Neuronal stem cell (in vitro differentiated cells): ENCODE results near the gene TM2D3.

Experiments used
- DNase-seq: peaks from one replicate; pipeline ENCODE4 v3.0.0-alpha.2; 2013; ENCODE audit warnings: low spot score
- H2AFZ ChIP-seq: one replicate; pipeline ENCODE4 v1.6.1; 2013; ENCODE audit warnings: mild to moderate bottlenecking, low read length, inconsistent platforms
- H2AK5ac ChIP-seq: 2 replicates; pipeline ENCODE4 v1.6.1; 2013; ENCODE audit warnings: low read depth, mild to moderate bottlenecking, inconsistent platforms, low read length, moderate library complexity, mixed read lengths
- H2BK120ac ChIP-seq: 2 replicates; pipeline ENCODE4 v1.6.1; 2013; ENCODE audit warnings: low read depth, mild to moderate bottlenecking, inconsistent platforms, low read length, moderate library complexity, mixed read lengths
- H2BK12ac ChIP-seq: one replicate; pipeline ENCODE4 v1.6.1; 2013; ENCODE audit warnings: low read length, inconsistent platforms
- H2BK15ac ChIP-seq: 2 replicates; pipeline ENCODE4 v1.6.1; 2013; ENCODE audit warnings: mild to moderate bottlenecking, low read length, inconsistent platforms, mixed read lengths
- H2BK5ac ChIP-seq: one replicate; pipeline ENCODE4 v1.6.1; 2013; ENCODE audit warnings: inconsistent platforms, mild to moderate bottlenecking, low read length, moderate library complexity
- H3K14ac ChIP-seq: one replicate; pipeline ENCODE4 v1.6.1; 2013; ENCODE audit warnings: low read length, inconsistent platforms
- H3K18ac ChIP-seq: 2 replicates; pipeline ENCODE4 v1.6.1; 2013; ENCODE audit warnings: low read length, inconsistent platforms
- H3K23ac ChIP-seq: 2 replicates; pipeline ENCODE4 v1.6.1; 2013; ENCODE audit warnings: low read depth, mild to moderate bottlenecking, mixed read lengths, low read length, inconsistent platforms; ENCODE audit not compliant: poor library complexity
- H3K27ac ChIP-seq: replicated peaks from 3 replicates; pipeline ENCODE4 v1.5.1; 2013; ENCODE audit warnings: low read length, inconsistent platforms
- H3K27me3 ChIP-seq, 3 experiments: 2 replicates each; pipeline ENCODE4 v1.6.1; 2013; ENCODE audit warnings: low read length in 3 of 3, mild to moderate bottlenecking in 2 of 3, inconsistent platforms in 1 of 3, low read depth in 1 of 3, mixed read lengths in 1 of 3, moderate library complexity in 1 of 3; ENCODE audit not compliant: control insufficient read depth in 3 of 3, insufficient read depth in 3 of 3
- H3K36me3 ChIP-seq, 2 donors: replicated peaks in 1 of 2; 2 replicates each; pipeline ENCODE4 v1.6.1; 2013; ENCODE audit warnings: low read length in 2 of 2; ENCODE audit not compliant: control insufficient read depth in 2 of 2, insufficient read depth in 2 of 2
- H3K4ac ChIP-seq: 2 replicates; pipeline ENCODE4 v1.6.1; 2013; ENCODE audit warnings: inconsistent platforms, mild to moderate bottlenecking, low read length, moderate library complexity
- H3K4me1 ChIP-seq, 2 donors: 1 replicate in 1 of 2; 2 replicates in 1 of 2; pipeline ENCODE4 v1.6.1; 2013; ENCODE audit warnings: low read length in 2 of 2, low read depth in 1 of 2; ENCODE audit not compliant: control insufficient read depth in 2 of 2, insufficient read depth in 1 of 2
- H3K4me2 ChIP-seq: one replicate; pipeline ENCODE4 v1.6.1; 2013; ENCODE audit warnings: mild to moderate bottlenecking, low read length, inconsistent platforms; ENCODE audit not compliant: insufficient read depth, poor library complexity, severe bottlenecking
- H3K4me3 ChIP-seq, 2 donors: 2 replicates each; pipeline ENCODE4 v1.5.1; 2013; ENCODE audit warnings: low read length in 2 of 2, mild to moderate bottlenecking in 2 of 2, inconsistent platforms in 1 of 2, moderate library complexity in 1 of 2
- H3K79me1 ChIP-seq: one replicate; pipeline ENCODE4 v1.6.1; 2013; ENCODE audit warnings: low read depth, mild to moderate bottlenecking, inconsistent platforms, low read length, moderate library complexity
- H3K9ac ChIP-seq: one replicate; pipeline ENCODE4 v1.6.1; 2013; ENCODE audit warnings: mild to moderate bottlenecking, low read depth, low read length, inconsistent platforms; ENCODE audit not compliant: poor library complexity
- H3K9me3 ChIP-seq, 2 donors: replicated peaks in 1 of 2; 2 replicates each; pipeline versions ENCODE3 to v1.6.1; 2013; ENCODE audit warnings: low read length in 2 of 2, mild to moderate bottlenecking in 2 of 2, inconsistent platforms in 1 of 2, low read depth in 1 of 2, mixed read lengths in 1 of 2, moderate library complexity in 1 of 2; ENCODE audit not compliant: control insufficient read depth in 2 of 2, insufficient read depth in 1 of 2
- H4K8ac ChIP-seq: one replicate; pipeline ENCODE4 v1.6.1; 2013; ENCODE audit warnings: low read depth, mild to moderate bottlenecking, inconsistent platforms, low read length, moderate library complexity
- H4K91ac ChIP-seq: one replicate; pipeline ENCODE4 v1.6.1; 2013; ENCODE audit warnings: low read length, low read depth, mild to moderate bottlenecking, inconsistent platforms; ENCODE audit not compliant: poor library complexity
- WGBS, 2 donors: extraction: QIAGEN DNeasy Blood & Tissue Kit; methylation state at CpG; one replicate each; pipeline ENCODE4 v1.1.7; 2013; ENCODE audit warnings: missing lambda C conversion rate in 2 of 2, mixed read lengths in 1 of 2; ENCODE audit not compliant: insufficient read length in 2 of 2, insufficient replicate concordance in 1 of 2; ENCODE audit errors: extremely low coverage in 2 of 2; 5-methylcytosine and 5-hydroxymethylcytosine counted together

TM2D3 gene

DNA sequence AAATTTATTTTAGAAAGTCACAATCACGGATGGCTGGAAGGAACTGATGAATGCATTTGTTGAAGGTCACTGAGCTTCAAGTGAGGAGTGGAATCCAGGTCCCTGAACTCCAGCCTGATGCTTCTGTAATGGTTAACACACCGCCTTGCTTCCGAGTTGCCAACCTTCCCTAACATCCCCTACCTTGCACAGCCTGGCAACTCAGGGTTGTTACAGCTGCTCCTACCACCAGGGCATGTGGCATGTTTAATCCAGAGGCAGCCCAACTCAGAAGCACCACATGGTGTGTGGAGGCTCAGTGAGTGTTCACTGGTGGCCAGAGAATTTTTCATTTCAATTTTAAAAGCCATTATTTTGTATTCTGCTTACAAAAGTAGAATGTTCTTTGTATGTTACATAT is 4.9 kb downstream of the TM2D3 start:
- no peaks in the 10 kb centered on the region for H3K27me3 ChIP-seq
- H3K4me3 ChIP-seq: no peak overlapping the region
- no peak overlapping the region for H2BK120ac ChIP-seq
- WGBS, 2 donors: no CpG with 5 or more reads among the region's 3 CpGs
- H3K36me3 ChIP-seq: peaks cover 28 to 84% of the 10 kb centered on the region in 2 donors
- H3K79me1 ChIP-seq: peaks cover 6% of the 10 kb centered on the region
- H4K91ac ChIP-seq: no peak overlapping the region
- no peak overlapping the region for H3K27ac ChIP-seq
- H2BK12ac ChIP-seq: no peak overlapping the region
- H2AK5ac ChIP-seq: no peak overlapping the region
- DNase-seq: no peak
- no peak overlapping the region for H3K4me2 ChIP-seq
- H2BK15ac ChIP-seq: no peak overlapping the region
- no peak overlapping the region for H2BK5ac ChIP-seq
- no peak overlapping the region for H3K18ac ChIP-seq
- H3K14ac ChIP-seq: no peak overlapping the region
- H2AFZ ChIP-seq: no peak overlapping the region
- peaks cover 2 to 8% of the 10 kb centered on the region in 2 donors for H3K4me1 ChIP-seq
- peaks cover 0 to 3% of the 10 kb centered on the region in 2 donors for H3K9me3 ChIP-seq
- no peak overlapping the region for H4K8ac ChIP-seq
- no peak overlapping the region for H3K23ac ChIP-seq
- H3K9ac ChIP-seq: peak overlapping the region; percentile 44
- H3K4ac ChIP-seq: no peak overlapping the region

DNA sequence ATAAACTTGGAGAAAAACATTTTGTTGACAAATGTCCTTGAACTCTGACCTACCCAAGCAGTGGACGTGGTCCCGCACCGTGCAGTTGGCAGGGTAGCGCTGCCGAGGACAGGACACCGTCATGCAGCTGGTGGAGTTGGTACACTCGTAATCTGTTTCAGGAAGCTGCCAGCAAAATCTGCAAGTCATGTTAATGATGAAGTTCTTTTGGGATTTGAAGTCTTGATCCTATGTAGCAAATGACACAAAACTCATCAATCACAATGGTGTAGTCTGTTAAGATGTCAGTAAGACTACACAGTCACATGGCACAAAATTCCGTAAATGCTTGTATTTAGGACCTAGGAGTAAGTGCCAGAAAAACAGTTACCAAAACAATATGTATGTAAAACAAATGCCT is 5.5 kb downstream of the TM2D3 start:
- Histone ChIP-seq H3K27ac (no peak overlapping the region), H3K36me3 (peaks cover 28 to 90% of the 10 kb centered on the region in 2 donors), H2BK5ac (no peak overlapping the region), H4K8ac (no peak overlapping the region), H2AK5ac (no peak overlapping the region), H2AFZ (no peak overlapping the region), H3K4me1 (peaks cover 2 to 8% of the 10 kb centered on the region in 2 donors), H3K4me3 (no peak overlapping the region), H3K9ac (no peak overlapping the region), H3K18ac (no peak overlapping the region), H3K14ac (no peak overlapping the region), H3K9me3 (peaks cover 0 to 3% of the 10 kb centered on the region in 2 donors), H2BK120ac (no peak overlapping the region), H3K4me2 (no peak overlapping the region), H3K4ac (no peak overlapping the region), H4K91ac (no peak overlapping the region), H3K27me3 (no peaks in the 10 kb centered on the region), H3K23ac (no peak overlapping the region), H2BK15ac (no peak overlapping the region), H2BK12ac (no peak overlapping the region), H3K79me1 (peaks cover 4% of the 10 kb centered on the region)
- WGBS, 2 donors: no CpG with 5 or more reads among the region's 8 CpGs
- no peak for DNase-seq

DNA sequence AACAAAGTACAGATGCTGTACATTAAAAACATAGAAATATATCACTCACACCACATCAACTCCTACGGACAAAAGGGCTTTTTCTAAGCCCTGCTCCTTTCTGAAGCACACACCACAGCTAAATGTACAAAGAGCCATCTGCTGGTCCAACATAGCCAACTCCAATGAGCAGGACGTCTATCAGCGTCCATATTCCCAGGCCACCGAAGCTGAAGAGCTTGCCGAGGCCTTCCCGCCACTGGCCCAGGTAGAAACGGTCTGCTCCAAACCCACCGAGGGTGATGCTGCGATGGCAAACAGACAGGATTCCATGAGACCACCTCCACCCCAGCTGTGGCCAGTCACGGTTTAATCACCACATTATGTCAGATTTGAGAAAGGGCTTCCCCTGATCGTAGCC is 9.8 kb downstream of the TM2D3 start:
- Histone ChIP-seq H3K27me3 (no peaks in the 10 kb centered on the region), H2AK5ac (no peak overlapping the region), H3K4ac (no peak overlapping the region), H3K36me3 (peaks cover 25 to 81% of the 10 kb centered on the region in 2 donors), H3K27ac (peak overlapping the region; percentile 57), H3K4me1 (peaks cover 0 to 4% of the 10 kb centered on the region in 2 donors), H3K14ac (no peak overlapping the region), H3K9me3 (peaks cover 0 to 3% of the 10 kb centered on the region in 2 donors), H4K91ac (no peak overlapping the region), H2BK5ac (no peak overlapping the region), H3K23ac (peak overlapping the region; percentile 83), H4K8ac (no peak overlapping the region), H3K79me1 (peaks cover 3% of the 10 kb centered on the region), H3K4me3 (no peak overlapping the region), H2BK12ac (no peak overlapping the region), H2BK15ac (no peak overlapping the region), H3K18ac (no peak overlapping the region), H2AFZ (no peak overlapping the region), H3K9ac (peak overlapping the region; percentile 67), H3K4me2 (no peak overlapping the region), H2BK120ac (no peak overlapping the region)
- DNase-seq: no peak
- no CpG with 5 or more reads among the region's 11 CpGs for WGBS, 2 donors

DNA sequence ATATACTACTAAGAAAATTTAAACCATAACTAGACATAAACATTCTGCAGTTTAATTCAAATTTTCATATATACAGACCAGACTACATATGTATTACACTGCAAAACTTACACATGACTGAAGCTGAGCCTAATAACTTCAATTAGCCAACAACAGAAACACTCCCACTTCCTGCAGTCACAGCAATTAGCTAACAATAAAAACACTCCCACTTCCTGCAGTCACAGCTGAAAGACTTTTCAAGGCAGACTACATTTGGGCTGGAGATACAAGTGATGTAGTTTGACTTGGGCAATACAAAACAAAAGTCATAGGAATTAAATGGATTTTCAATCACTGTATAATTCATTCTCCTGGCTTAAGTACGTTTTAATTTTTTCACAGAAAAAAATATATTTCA is 10.3 kb downstream of the TM2D3 start:
- H4K91ac ChIP-seq: no peak overlapping the region
- H2AK5ac ChIP-seq: no peak overlapping the region
- no peak overlapping the region for H3K4ac ChIP-seq
- DNase-seq: no peak
- H3K27me3 ChIP-seq: no peaks in the 10 kb centered on the region
- no peak overlapping the region for H3K23ac ChIP-seq
- H2BK5ac ChIP-seq: no peak overlapping the region
- H3K14ac ChIP-seq: no peak overlapping the region
- no peaks in the 10 kb centered on the region for H3K79me1 ChIP-seq
- H3K18ac ChIP-seq: no peak overlapping the region
- H2BK12ac ChIP-seq: no peak overlapping the region
- peaks cover 22 to 76% of the 10 kb centered on the region in 2 donors for H3K36me3 ChIP-seq
- H3K9ac ChIP-seq: no peak overlapping the region
- H2BK15ac ChIP-seq: no peak overlapping the region
- no CpG with 5 or more reads among the region's 1 CpG for WGBS, 2 donors
- peaks cover 0 to 1% of the 10 kb centered on the region in 2 donors for H3K9me3 ChIP-seq
- no peak overlapping the region for H3K4me3 ChIP-seq
- peaks cover 0 to 4% of the 10 kb centered on the region in 2 donors for H3K4me1 ChIP-seq
- H2AFZ ChIP-seq: no peak overlapping the region
- H3K4me2 ChIP-seq: no peak overlapping the region
- H2BK120ac ChIP-seq: no peak overlapping the region
- no peak overlapping the region for H3K27ac ChIP-seq
- no peak overlapping the region for H4K8ac ChIP-seq
